GM12878 (cell line): ENCODE results near the gene RTP5. TPM values are rescaled to one million over a fixed set of nuclear protein-coding genes. Genes with fewer than 3 reads are reported as not detected.

Source experiments
- ATAC-seq: fragments of 200-7000 bp; cut with Tn5 transposase; 3 replicates; pipeline ENCODE4 v1.9.1; 2020; ENCODE audit warnings: mild to moderate bottlenecking, moderate library complexity
- BruUV-seq: library from RNA; stranded (reverse); fragments of 400-500 nt; replicated peaks from 2 replicates; lab custom pipeline; 2021; lab: Mats Ljungman, UMichigan
- CTCF ChIA-PET: fragments of 300-600 bp; sonication (Branson Sonifier 250); formaldehyde crosslinking; extraction: SDS; loops from one replicate; lab custom pipeline; 2021; ENCODE audit warnings: inconsistent platforms; lab: Yijun Ruan, JAX
- POLR2A ChIA-PET: fragments of 350-600 bp; formaldehyde crosslinking; extraction: SDS; loops from one replicate; lab custom pipeline; 2021; ENCODE audit warnings: inconsistent platforms; lab: Charles Lee
- RAD21 ChIA-PET: fragments of 300-600 bp; sonication (Branson Sonifier 250); formaldehyde crosslinking; loops from one replicate; lab custom pipeline; 2023; ENCODE audit warnings: antibody characterized with exemption; ENCODE audit not compliant: unreplicated experiment; lab: Charles Lee
- SMC1A ChIA-PET: fragments of 300-600 bp; sonication (Branson Sonifier 250); formaldehyde crosslinking; loops from one replicate; lab custom pipeline; 2023; ENCODE audit not compliant: unreplicated experiment, uncharacterized antibody; lab: Charles Lee
- DNase-seq: peaks from one replicate; pipeline ENCODE4 v3.0.0-alpha.2; 2011; ENCODE audit warnings: low read depth, low spot score
- FAIRE-seq: peaks from 3 replicates; lab custom pipeline; 2011; peaks lifted over from hg19 to GRCh38; lab: Jason Lieb, UNC
- H2AFZ ChIP-seq: 2 replicates; pipeline ENCODE4 v1.6.0; 2011; ENCODE audit warnings: low read depth, low read length, control low read depth; ENCODE audit not compliant: control insufficient read depth
- H3K27ac ChIP-seq: 2 replicates; pipeline ENCODE4 v1.5.1; 2011; ENCODE audit warnings: control low read depth; ENCODE audit not compliant: control insufficient read depth, insufficient read depth
- H3K27me3 ChIP-seq, 2 experiments: replicated peaks in 1 of 2; 2 replicates each; pipeline versions ENCODE4 v1.6.0 to v1.6.1; 2011; ENCODE audit warnings: low read length in 1 of 2; ENCODE audit not compliant: control insufficient read depth in 2 of 2, insufficient read depth in 2 of 2
- H3K36me3 ChIP-seq, 2 experiments: 2 replicates each; pipeline ENCODE4 v1.5.1; 2011; ENCODE audit warnings: low read length in 1 of 2; ENCODE audit not compliant: control insufficient read depth in 2 of 2, insufficient read depth in 2 of 2
- H3K4me1 ChIP-seq: 2 replicates; pipeline ENCODE4 v1.6.1; 2011; ENCODE audit warnings: mild to moderate bottlenecking, low read length, moderate library complexity, mixed read lengths; ENCODE audit not compliant: control insufficient read depth, insufficient read depth
- H3K4me2 ChIP-seq: 2 replicates; pipeline ENCODE4 v1.6.0; 2011; ENCODE audit warnings: control low read depth; ENCODE audit not compliant: control insufficient read depth, insufficient read depth
- H3K4me3 ChIP-seq: fragments of 200-600 bp; sonication (generic); 2 replicates; pipeline ENCODE4 v1.5.1; 2016
- H3K79me2 ChIP-seq: 2 replicates; pipeline ENCODE4 v1.6.0; 2011; ENCODE audit warnings: low read length; ENCODE audit not compliant: control insufficient read depth, insufficient read depth
- H3K9ac ChIP-seq: 2 replicates; pipeline ENCODE4 v1.8.0; 2011; ENCODE audit warnings: low read length, control low read depth, mixed read lengths; ENCODE audit not compliant: control insufficient read depth, insufficient read depth
- H3K9me3 ChIP-seq: replicated peaks from 3 replicates; pipeline ENCODE4 v1.5.1; 2011; ENCODE audit warnings: mild to moderate bottlenecking, low read length; ENCODE audit not compliant: control insufficient read depth, insufficient read depth
- H4K20me1 ChIP-seq: 2 replicates; pipeline ENCODE4 v1.6.0; 2011; ENCODE audit not compliant: control insufficient read depth, insufficient read depth
- EGR1 ChIP-seq, 2 experiments: IDR thresholded peaks; 1 replicate in 1 of 2; 2 replicates in 1 of 2; pipeline ENCODE4 v1.6.1; 2011 to 2012; ENCODE audit warnings: low read depth in 2 of 2, low read length in 2 of 2, borderline replicate concordance in 1 of 2, mild to moderate bottlenecking in 1 of 2, moderate library complexity in 1 of 2
- HDGF ChIP-seq: fragments of 450-650 bp; IDR thresholded peaks from 2 replicates; pipeline ENCODE4 v1.6.1; 2016; ENCODE audit warnings: antibody characterized with exemption
- IKZF1 ChIP-seq: fragments of 450-650 bp; conservative IDR thresholded peaks from 2 replicates; pipeline ENCODE4 v1.6.1; 2017; ENCODE audit warnings: antibody characterized with exemption, mild to moderate bottlenecking
- ZNF217 ChIP-seq: fragments of 450-650 bp; IDR thresholded peaks from 2 replicates; pipeline ENCODE4 v1.6.1; 2017; ENCODE audit warnings: antibody characterized with exemption, mild to moderate bottlenecking
- WGBS: methylation state at CpG from one replicate; pipeline ENCODE4 v1.1.6; 2016; ENCODE audit warnings: low lambda C conversion rate; ENCODE audit not compliant: insufficient replicate concordance, insufficient coverage; ENCODE audit errors: missing lambda C conversion rate; 5-methylcytosine and 5-hydroxymethylcytosine counted together
- in situ Hi-C: fragments of 300-500 bp; cut with MboI; formaldehyde crosslinking; loops from 9 replicates; pipeline ENCODE4 v1.14.3; 2018; ENCODE audit warnings: mixed read lengths
- intact Hi-C: fragments of 100-400 bp; cut with micrococcal nuclease; formaldehyde crosslinking; loops from one replicate; pipeline ENCODE4 v1.14.2; 2022; ENCODE audit not compliant: unreplicated experiment
- polyA plus RNA-seq, 11 experiments: library from polyadenylated mRNA; depleted of rRNA in 4 of 11; unstranded in 6 of 11; stranded (reverse) in 5 of 11; fragments of >200 nt; fragmentation: Nextera tagmentation in 4 of 11; fragmentation: Illumina TruSeq in 1 of 11; extraction: Ambion mirVana in 4 of 11; extraction: Trizol in 1 of 11; gene quantifications; 1 replicate in 1 of 11; 2 replicates in 10 of 11; pipeline versions ENCODE4 v1.2.1 to v1.2.3, GENCODE V29; 2011 to 2016; ENCODE audit warnings: inconsistent platforms in 2 of 11, missing spikeins in 2 of 11, low read depth in 1 of 11
- total RNA-seq, 4 experiments: library from RNA; depleted of rRNA in 3 of 4; stranded (reverse); fragments of >200 nt in 3 of 4; fragmentation: Illumina TruSeq in 1 of 4; extraction: Trizol in 1 of 4; gene quantifications; 2 replicates each; pipeline versions ENCODE4 v1.2.1 to v1.2.3, GENCODE V29; 2013 to 2021
- TF ChIP-seq, protein P1 (sequence below): fragments of 450-650 bp; IDR thresholded peaks from 2 replicates; pipeline ENCODE4 v1.6.1; 2017; ENCODE audit warnings: mild to moderate bottlenecking
- TF ChIP-seq, protein P2 (sequence below): IDR thresholded peaks from 2 replicates; pipeline ENCODE4 v1.6.1; 2012; ENCODE audit warnings: mild to moderate bottlenecking, low read depth, low read length
- TF ChIP-seq, protein P3 (sequence below): fragments of 450-650 bp; IDR thresholded peaks from 2 replicates; pipeline ENCODE4 v1.6.1; 2016; ENCODE audit warnings: mild to moderate bottlenecking

Gene RTP5
- total and polyA plus RNA-seq, 10 of the 15 experiments (the other 5 are each of a cell fraction or from before 2014, with no cell fraction given): 0.05 TPM; not detected in 9

DNA sequence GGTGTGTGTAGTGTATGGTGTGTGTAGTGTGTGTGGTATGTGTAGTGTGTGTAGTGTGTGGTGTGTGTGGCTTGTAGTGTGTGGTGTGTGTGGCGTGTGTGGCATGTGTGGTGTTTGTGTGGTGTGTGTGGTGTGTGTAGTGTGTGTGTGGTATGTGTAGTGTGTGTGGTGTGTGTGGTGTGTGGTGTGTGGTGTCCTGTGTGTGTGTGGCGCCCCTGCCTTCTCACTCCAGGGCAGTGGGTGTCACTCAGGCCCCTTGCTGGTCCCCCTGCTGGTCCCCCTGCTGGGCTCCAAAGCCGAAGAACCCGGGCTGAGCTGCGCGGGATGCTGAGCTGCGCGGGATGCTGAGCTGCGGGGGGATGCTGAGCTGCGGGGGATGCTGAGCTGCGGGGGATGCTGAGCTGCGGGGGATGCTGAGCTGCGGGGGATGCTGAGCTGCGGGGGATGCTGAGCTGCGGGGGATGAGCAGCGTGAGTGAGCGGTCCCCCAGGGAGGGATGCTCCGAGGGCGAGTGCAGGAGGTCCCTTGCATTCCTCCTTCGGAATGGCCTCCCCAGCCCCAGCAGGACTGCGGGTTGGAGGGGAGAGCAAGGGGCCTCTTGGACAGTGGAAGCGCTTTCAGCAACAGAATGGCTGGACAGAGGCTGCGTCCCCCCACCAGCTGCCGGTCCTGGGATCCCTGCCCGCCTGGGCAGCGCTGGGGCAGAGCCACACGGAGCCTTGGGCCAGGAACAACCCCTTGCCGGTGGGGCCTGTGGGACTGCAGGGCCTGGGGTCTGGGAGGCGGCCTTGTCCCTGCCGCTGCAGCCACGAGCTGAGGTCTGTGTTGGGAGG, 3.4 kb upstream of the RTP5 start:
- Histone ChIP-seq H2AFZ (no peak overlapping the region), H3K36me3 (no peaks in the 10 kb centered on the region), H3K4me1 (peaks cover 20% of the 10 kb centered on the region), H3K9me3 (no peaks in the 10 kb centered on the region; the same call in 1 of the 3 replicates), H3K27ac (no peak overlapping the region), H3K79me2 (no peaks in the 10 kb centered on the region), H3K4me2 (no peak overlapping the region), H4K20me1 (peaks cover 3% of the 10 kb centered on the region; the same call in 1 of the 2 replicates), H3K27me3 (no peaks in the 10 kb centered on the region; a peak in 1 of 4 replicates), H3K9ac (no peak overlapping the region), H3K4me3 (no peak overlapping the region)
- intact Hi-C loops: no loop called here
- ChIA-PET CTCF (interaction anchor here (3.5 kb wide), 1 partner anchor 13 kb away, joined by 21 read pairs; no protein-coding TSS in a partner anchor), RAD21 (interaction anchor here (1.2 to 1.3 kb wide), 2 partner anchors 22 to 132 kb away, joined by 3 to 5 read pairs; partner anchors contain the start of gene D2HGDH), SMC1A (interaction anchor here (1.1 kb wide), 1 partner anchor 22 kb away, joined by 4 read pairs; no protein-coding TSS in a partner anchor), POLR2A (interaction anchor here (0.6 kb wide), 1 partner anchor 79 kb away, joined by 12 read pairs; no protein-coding TSS in a partner anchor)
- DNase-seq (no peak), FAIRE-seq (no peak), ATAC-seq (peak; percentile 33; the same call in 2 of the 3 replicates)
- in situ Hi-C loops: no loop called here
- TF ChIP-seq, protein P1, sequence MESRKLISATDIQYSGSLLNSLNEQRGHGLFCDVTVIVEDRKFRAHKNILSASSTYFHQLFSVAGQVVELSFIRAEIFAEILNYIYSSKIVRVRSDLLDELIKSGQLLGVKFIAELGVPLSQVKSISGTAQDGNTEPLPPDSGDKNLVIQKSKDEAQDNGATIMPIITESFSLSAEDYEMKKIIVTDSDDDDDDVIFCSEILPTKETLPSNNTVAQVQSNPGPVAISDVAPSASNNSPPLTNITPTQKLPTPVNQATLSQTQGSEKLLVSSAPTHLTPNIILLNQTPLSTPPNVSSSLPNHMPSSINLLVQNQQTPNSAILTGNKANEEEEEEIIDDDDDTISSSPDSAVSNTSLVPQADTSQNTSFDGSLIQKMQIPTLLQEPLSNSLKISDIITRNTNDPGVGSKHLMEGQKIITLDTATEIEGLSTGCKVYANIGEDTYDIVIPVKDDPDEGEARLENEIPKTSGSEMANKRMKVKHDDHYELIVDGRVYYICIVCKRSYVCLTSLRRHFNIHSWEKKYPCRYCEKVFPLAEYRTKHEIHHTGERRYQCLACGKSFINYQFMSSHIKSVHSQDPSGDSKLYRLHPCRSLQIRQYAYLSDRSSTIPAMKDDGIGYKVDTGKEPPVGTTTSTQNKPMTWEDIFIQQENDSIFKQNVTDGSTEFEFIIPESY: no peak
- TF ChIP-seq, protein P2, sequence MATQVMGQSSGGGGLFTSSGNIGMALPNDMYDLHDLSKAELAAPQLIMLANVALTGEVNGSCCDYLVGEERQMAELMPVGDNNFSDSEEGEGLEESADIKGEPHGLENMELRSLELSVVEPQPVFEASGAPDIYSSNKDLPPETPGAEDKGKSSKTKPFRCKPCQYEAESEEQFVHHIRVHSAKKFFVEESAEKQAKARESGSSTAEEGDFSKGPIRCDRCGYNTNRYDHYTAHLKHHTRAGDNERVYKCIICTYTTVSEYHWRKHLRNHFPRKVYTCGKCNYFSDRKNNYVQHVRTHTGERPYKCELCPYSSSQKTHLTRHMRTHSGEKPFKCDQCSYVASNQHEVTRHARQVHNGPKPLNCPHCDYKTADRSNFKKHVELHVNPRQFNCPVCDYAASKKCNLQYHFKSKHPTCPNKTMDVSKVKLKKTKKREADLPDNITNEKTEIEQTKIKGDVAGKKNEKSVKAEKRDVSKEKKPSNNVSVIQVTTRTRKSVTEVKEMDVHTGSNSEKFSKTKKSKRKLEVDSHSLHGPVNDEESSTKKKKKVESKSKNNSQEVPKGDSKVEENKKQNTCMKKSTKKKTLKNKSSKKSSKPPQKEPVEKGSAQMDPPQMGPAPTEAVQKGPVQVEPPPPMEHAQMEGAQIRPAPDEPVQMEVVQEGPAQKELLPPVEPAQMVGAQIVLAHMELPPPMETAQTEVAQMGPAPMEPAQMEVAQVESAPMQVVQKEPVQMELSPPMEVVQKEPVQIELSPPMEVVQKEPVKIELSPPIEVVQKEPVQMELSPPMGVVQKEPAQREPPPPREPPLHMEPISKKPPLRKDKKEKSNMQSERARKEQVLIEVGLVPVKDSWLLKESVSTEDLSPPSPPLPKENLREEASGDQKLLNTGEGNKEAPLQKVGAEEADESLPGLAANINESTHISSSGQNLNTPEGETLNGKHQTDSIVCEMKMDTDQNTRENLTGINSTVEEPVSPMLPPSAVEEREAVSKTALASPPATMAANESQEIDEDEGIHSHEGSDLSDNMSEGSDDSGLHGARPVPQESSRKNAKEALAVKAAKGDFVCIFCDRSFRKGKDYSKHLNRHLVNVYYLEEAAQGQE: peak; percentile 71
- peak; percentile 40; the same call in 1 of the 2 replicates for TF ChIP-seq HDGF
- peak; percentile 58 for TF ChIP-seq IKZF1
- TF ChIP-seq, protein P3, sequence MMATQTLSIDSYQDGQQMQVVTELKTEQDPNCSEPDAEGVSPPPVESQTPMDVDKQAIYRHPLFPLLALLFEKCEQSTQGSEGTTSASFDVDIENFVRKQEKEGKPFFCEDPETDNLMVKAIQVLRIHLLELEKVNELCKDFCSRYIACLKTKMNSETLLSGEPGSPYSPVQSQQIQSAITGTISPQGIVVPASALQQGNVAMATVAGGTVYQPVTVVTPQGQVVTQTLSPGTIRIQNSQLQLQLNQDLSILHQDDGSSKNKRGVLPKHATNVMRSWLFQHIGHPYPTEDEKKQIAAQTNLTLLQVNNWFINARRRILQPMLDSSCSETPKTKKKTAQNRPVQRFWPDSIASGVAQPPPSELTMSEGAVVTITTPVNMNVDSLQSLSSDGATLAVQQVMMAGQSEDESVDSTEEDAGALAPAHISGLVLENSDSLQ: peak; percentile 52
- no peak for TF ChIP-seq ZNF217
- 0 out of 3 replicates have a peak, but pooled peaks of 1 of the 2 experiments have one; percentile 22 for TF ChIP-seq EGR1 (IDR thresholded peaks at IDR 0.05; ENCODE audit: borderline replicate concordance in 1 of 2, low read depth in 2 of 2, low read length in 2 of 2)
- BruUV-seq: no TSS peak
- 30% methylated on average over 15 of the region's 31 CpGs for WGBS
